HepG2 (cell line): ENCODE data around the gene ZNF385B. TPM values are rescaled to one million over a fixed set of nuclear protein-coding genes. Genes with fewer than 3 reads are reported as not detected.

Source experiments
- ATAC-seq: fragments of 200-7000 bp; cut with Tn5 transposase; 3 replicates; pipeline ENCODE4 v1.9.1; 2020; ENCODE audit warnings: mild to moderate bottlenecking, moderate library complexity
- BruUV-seq: library from RNA; stranded (reverse); fragments of 400-500 nt; replicated peaks from 2 replicates; lab custom pipeline; 2021; lab: Mats Ljungman, UMichigan
- CTCF ChIA-PET: fragments of 300-600 bp; formaldehyde crosslinking; extraction: SDS; loops from one replicate; lab custom pipeline; 2021; ENCODE audit warnings: low total read pairs, inconsistent platforms, low intra/inter-chr PET ratio; lab: Yijun Ruan, JAX
- POLR2A ChIA-PET: fragments of 350-600 bp; sonication (Branson Sonifier 250); formaldehyde crosslinking; loops from one replicate; lab custom pipeline; 2020; ENCODE audit warnings: antibody characterized with exemption, inconsistent platforms; lab: Yijun Ruan, JAX
- DNase-seq: peaks from one replicate; pipeline ENCODE4 v3.0.0-alpha.2; 2015; ENCODE audit warnings: low spot score
- FAIRE-seq: peaks from 3 replicates; lab custom pipeline; 2011; peaks lifted over from hg19 to GRCh38; lab: Jason Lieb, UNC
- H2AFZ ChIP-seq: one replicate; pipeline ENCODE4 v1.6.1; 2011; ENCODE audit warnings: low read length, inconsistent platforms
- H3K27ac ChIP-seq: fragments of 300-600 bp; 3 replicates; pipeline ENCODE4 v1.8.0; 2011; ENCODE audit warnings: mixed run types, mild to moderate bottlenecking, mixed read lengths, low read length, inconsistent platforms; ENCODE audit not compliant: insufficient read depth; ENCODE audit errors: extremely low read length
- H3K27me3 ChIP-seq, 2 experiments: fragments of 200-600 bp in 1 of 2; 2 replicates in 1 of 2; 3 replicates in 1 of 2; pipeline versions ENCODE4 v1.6.0 to v1.8.0; 2011; ENCODE audit warnings: low read length in 2 of 2, mild to moderate bottlenecking in 2 of 2, moderate library complexity in 2 of 2, inconsistent platforms in 1 of 2; ENCODE audit not compliant: insufficient read depth in 2 of 2, control insufficient read depth in 1 of 2
- H3K36me3 ChIP-seq, 2 experiments: fragments of 200-600 bp in 1 of 2; replicated peaks in 1 of 2; 2 replicates in 1 of 2; 3 replicates in 1 of 2; pipeline versions ENCODE4 v1.5.1 to v1.8.0; 2011; ENCODE audit warnings: low read length in 2 of 2, inconsistent platforms in 1 of 2; ENCODE audit not compliant: insufficient read depth in 2 of 2, control insufficient read depth in 1 of 2
- H3K4me1 ChIP-seq: 2 replicates; pipeline ENCODE4 v1.5.1; 2012; ENCODE audit warnings: low read length, inconsistent platforms; ENCODE audit not compliant: insufficient read depth
- H3K4me2 ChIP-seq: 2 replicates; pipeline ENCODE4 v1.6.0; 2011; ENCODE audit warnings: low read depth, low read length, inconsistent platforms
- H3K4me3 ChIP-seq, 3 experiments: fragments of 200-600 bp in 1 of 3; sonication (generic), shearing (Covaris generic) in 1 of 3; replicated peaks in 1 of 3; 2 replicates each; pipeline ENCODE4 v1.5.1; 2011 to 2016; ENCODE audit warnings: low read length in 3 of 3, inconsistent platforms in 2 of 3, low read depth in 2 of 3, mild to moderate bottlenecking in 2 of 3, control low read depth in 1 of 3, mixed read lengths in 1 of 3; ENCODE audit not compliant: insufficient read depth in 1 of 3
- H3K79me2 ChIP-seq: one replicate; pipeline ENCODE4 v1.6.1; 2011; ENCODE audit warnings: low read length, inconsistent platforms; ENCODE audit not compliant: insufficient read depth
- H3K9ac ChIP-seq: 2 replicates; pipeline ENCODE4 v1.6.0; 2011; ENCODE audit warnings: mild to moderate bottlenecking, low read depth, low read length, inconsistent platforms; ENCODE audit not compliant: insufficient read depth
- H3K9me3 ChIP-seq: 2 replicates; pipeline ENCODE4 v1.5.1; 2012; ENCODE audit warnings: mild to moderate bottlenecking, low read length
- H4K20me1 ChIP-seq: 2 replicates; pipeline ENCODE4 v1.6.0; 2011; ENCODE audit warnings: inconsistent platforms, mild to moderate bottlenecking, low read length, moderate library complexity; ENCODE audit not compliant: insufficient read depth
- HHEX ChIP-seq: IDR thresholded peaks from 2 replicates; pipeline ENCODE4 v1.6.1; 2016; ENCODE audit warnings: control low read depth
- MEIS2 ChIP-seq: sonication (generic); formaldehyde crosslinking; IDR thresholded peaks from 2 replicates; pipeline ENCODE4 v1.9.0; 2021; ENCODE audit warnings: mild to moderate bottlenecking, missing genetic modification reagents
- SETDB1 ChIP-seq: sonication (generic); formaldehyde crosslinking; IDR thresholded peaks from 2 replicates; pipeline ENCODE4 v1.5.1; 2020; ENCODE audit warnings: missing genetic modification reagents, mild to moderate bottlenecking, borderline replicate concordance
- ZBTB38 ChIP-seq: sonication (generic); formaldehyde crosslinking; IDR thresholded peaks from 2 replicates; pipeline ENCODE4 v1.5.1; 2020; ENCODE audit warnings: mild to moderate bottlenecking, missing genetic modification reagents
- ZNF30 ChIP-seq: sonication (generic); formaldehyde crosslinking; IDR thresholded peaks from 2 replicates; pipeline ENCODE4 v1.5.0; 2020; ENCODE audit warnings: mild to moderate bottlenecking, missing genetic modification reagents
- ZNF431 ChIP-seq: sonication (generic); formaldehyde crosslinking; IDR thresholded peaks from 2 replicates; pipeline ENCODE4 v1.9.0; 2022; ENCODE audit warnings: missing genetic modification reagents, low read depth, mild to moderate bottlenecking, borderline replicate concordance
- ZNF782 ChIP-seq: sonication (generic); formaldehyde crosslinking; IDR thresholded peaks from 2 replicates; pipeline ENCODE4 v1.4.0; 2020; ENCODE audit warnings: missing genetic modification reagents, mild to moderate bottlenecking, borderline replicate concordance
- WGBS: methylation state at CpG from one replicate; pipeline ENCODE4 v1.1.6; 2017; ENCODE audit warnings: low lambda C conversion rate; 5-methylcytosine and 5-hydroxymethylcytosine counted together
- in situ Hi-C: cut with HindIII; loops from 2 replicates; pipeline ENCODE4 v1.10.0; 2017; ENCODE audit warnings: low pct_unique_long_range_greater_than_20kb; ENCODE audit not compliant: extremely low pct_ligation_motif_present
- intact Hi-C: fragments of 100-400 bp; cut with micrococcal nuclease; formaldehyde crosslinking; loops from one replicate; pipeline ENCODE4 v1.10.0; 2022; ENCODE audit not compliant: unreplicated experiment
- polyA plus RNA-seq, 8 experiments: library from polyadenylated mRNA; depleted of rRNA in 3 of 8; stranded (reverse) in 7 of 8; unstranded in 1 of 8; fragments of >200 nt; fragmentation: Illumina TruSeq in 4 of 8; extraction: Trizol in 4 of 8; gene quantifications; 2 replicates each; pipeline versions ENCODE4 v1.2.1 to v1.2.3, GENCODE V29; 2011 to 2016; ENCODE audit warnings: low read depth in 4 of 8, missing spikeins in 1 of 8, mixed read lengths in 1 of 8; ENCODE audit not compliant: insufficient read depth in 1 of 8
- total RNA-seq, 5 experiments: library from RNA; depleted of rRNA; stranded (reverse); fragments of >200 nt; fragmentation: Illumina TruSeq; extraction: Trizol; gene quantifications; 2 replicates each; pipeline ENCODE4 v1.2.3, GENCODE V29; 2016; ENCODE audit warnings: low read depth in 1 of 5
- TF ChIP-seq, protein P1 (sequence below): sonication (generic); formaldehyde crosslinking; IDR thresholded peaks from 2 replicates; pipeline ENCODE4 v1.8.0; 2023; ENCODE audit warnings: mild to moderate bottlenecking, missing genetic modification reagents
- TF ChIP-seq, protein P2 (sequence below): sonication (generic); formaldehyde crosslinking; conservative IDR thresholded peaks from 2 replicates; pipeline ENCODE4 v1.5.0; 2020; ENCODE audit warnings: missing genetic modification reagents

Gene ZNF385B
- total and polyA plus RNA-seq, 2 of the 13 experiments (the other 11 are each of a cell fraction or from before 2014, with no cell fraction given): 3.3 to 6.7 TPM

DNA sequence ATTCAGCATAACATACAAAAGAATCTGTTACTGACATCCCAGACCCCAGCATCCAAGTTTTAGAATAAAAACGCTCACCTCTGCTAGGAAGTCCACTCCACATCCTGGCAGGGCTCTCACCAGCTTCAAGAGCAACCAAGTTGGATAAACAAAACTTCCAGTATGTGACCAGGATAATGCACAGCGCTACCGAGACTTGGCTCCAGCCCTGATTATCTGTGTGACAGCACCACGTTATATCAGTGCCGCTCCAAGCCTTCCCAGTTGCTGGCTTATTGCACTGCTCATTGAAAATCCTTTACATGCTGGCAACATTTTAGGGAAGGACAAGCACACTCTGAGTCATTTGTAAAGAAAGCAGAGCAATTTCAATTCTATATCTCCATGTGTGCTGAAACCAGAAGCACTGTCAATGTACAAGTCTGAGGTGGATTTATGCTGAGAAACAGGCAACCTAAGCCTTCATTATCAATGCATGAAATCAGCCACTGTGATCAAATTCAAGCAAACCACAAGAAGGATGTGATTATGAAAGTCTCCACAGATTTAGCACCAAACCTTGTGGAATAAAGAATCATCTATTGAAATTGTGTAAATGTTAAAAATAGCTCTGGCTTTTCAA lies 115.7 kb downstream of the ZNF385B start:
- intact Hi-C loops: no loop called here
- no TSS peak for BruUV-seq
- whole genome bisulfite sequencing: 26% methylated on average over 5 of the region's 5 CpGs
- Histone ChIP-seq H2AFZ (no peak overlapping the region), H3K9ac (no peak overlapping the region), H3K27ac (no peak overlapping the region), H3K4me1 (no peaks in the 10 kb centered on the region), H3K4me2 (no peak overlapping the region), H4K20me1 (no peaks in the 10 kb centered on the region), H3K27me3 (no peaks in the 10 kb centered on the region), H3K36me3 (no peaks in the 10 kb centered on the region), H3K79me2 (no peaks in the 10 kb centered on the region), H3K9me3 (no peaks in the 10 kb centered on the region), H3K4me3 (no peak overlapping the region)
- DNase-seq (no peak), ATAC-seq (0 out of 3 replicates have a peak, but pooled peaks have one; percentile 39), FAIRE-seq (no peak)
- in situ Hi-C loops: no loop called here
- ChIA-PET CTCF (no interaction called here), POLR2A (no interaction called here)
- TF ChIP-seq, protein P1, sequence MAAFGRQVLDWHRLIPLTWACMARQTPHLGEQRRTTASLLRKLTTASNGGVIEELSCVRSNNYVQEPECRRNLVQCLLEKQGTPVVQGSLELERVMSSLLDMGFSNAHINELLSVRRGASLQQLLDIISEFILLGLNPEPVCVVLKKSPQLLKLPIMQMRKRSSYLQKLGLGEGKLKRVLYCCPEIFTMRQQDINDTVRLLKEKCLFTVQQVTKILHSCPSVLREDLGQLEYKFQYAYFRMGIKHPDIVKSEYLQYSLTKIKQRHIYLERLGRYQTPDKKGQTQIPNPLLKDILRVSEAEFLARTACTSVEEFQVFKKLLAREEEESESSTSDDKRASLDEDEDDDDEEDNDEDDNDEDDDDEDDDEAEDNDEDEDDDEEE (CRISPR knock-in tag): no peak
- TF ChIP-seq MEIS2 (CRISPR knock-in tag) (no peak), ZNF30 (CRISPR knock-in tag) (no peak), HHEX (CRISPR knock-in tag) (no peak), SETDB1 (CRISPR knock-in tag) (no peak), ZBTB38 (CRISPR knock-in tag) (no peak), ZNF782 (CRISPR knock-in tag) (no peak), ZNF431 (CRISPR knock-in tag) (no peak)
- TF ChIP-seq, protein P2, sequence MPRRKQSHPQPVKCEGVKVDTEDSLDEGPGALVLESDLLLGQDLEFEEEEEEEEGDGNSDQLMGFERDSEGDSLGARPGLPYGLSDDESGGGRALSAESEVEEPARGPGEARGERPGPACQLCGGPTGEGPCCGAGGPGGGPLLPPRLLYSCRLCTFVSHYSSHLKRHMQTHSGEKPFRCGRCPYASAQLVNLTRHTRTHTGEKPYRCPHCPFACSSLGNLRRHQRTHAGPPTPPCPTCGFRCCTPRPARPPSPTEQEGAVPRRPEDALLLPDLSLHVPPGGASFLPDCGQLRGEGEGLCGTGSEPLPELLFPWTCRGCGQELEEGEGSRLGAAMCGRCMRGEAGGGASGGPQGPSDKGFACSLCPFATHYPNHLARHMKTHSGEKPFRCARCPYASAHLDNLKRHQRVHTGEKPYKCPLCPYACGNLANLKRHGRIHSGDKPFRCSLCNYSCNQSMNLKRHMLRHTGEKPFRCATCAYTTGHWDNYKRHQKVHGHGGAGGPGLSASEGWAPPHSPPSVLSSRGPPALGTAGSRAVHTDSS: no peak
